NCI-H510A (cell line): ENCODE results near the gene UBE2G1.

ENCODE experiments used
- DNase-seq: peaks from one replicate; lab custom pipeline; 2025; lab: John Stamatoyannopoulos, UW

The UBE2G1 gene

DNA sequence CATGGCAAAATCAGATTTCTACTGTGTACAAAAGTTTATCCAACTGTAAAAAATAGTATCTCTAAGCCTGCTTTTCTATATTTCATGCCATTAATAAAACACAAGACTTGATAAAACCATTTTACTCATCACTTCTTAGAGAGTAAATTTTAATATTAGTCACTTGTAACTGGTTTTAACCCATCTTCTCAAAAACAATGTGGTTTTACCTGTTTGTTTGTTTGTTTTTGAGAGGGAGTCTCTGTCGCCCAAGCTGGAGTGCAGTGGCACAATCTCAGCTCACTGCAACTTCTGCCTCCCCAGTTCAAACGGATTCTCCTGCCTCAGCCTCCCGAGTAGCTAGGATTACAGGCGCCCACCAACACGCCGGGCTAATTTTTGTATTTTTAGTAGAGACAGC is 32.1 kb downstream of the UBE2G1 start:
- no peak for DNase-seq

DNA sequence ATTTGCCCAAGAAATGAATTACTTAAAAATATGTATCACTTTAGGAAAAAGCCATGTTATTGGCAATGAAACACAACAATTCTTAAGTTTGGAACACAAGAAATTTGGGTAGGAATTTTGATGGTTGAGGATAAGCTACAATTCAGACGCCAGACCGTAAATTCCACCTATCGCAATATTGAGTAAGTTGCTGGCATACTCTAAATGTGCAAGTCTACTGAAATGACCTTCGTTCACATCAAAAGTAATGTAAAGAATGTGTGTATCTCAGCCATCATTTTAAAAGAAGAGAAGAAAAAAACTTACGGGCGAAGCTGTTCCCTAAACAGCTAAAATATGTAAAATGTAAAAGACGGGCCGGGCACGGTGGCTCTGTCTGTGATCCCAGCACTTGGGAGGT is 33.4 kb downstream of the UBE2G1 start:
- DNase-seq, result no peak

DNA sequence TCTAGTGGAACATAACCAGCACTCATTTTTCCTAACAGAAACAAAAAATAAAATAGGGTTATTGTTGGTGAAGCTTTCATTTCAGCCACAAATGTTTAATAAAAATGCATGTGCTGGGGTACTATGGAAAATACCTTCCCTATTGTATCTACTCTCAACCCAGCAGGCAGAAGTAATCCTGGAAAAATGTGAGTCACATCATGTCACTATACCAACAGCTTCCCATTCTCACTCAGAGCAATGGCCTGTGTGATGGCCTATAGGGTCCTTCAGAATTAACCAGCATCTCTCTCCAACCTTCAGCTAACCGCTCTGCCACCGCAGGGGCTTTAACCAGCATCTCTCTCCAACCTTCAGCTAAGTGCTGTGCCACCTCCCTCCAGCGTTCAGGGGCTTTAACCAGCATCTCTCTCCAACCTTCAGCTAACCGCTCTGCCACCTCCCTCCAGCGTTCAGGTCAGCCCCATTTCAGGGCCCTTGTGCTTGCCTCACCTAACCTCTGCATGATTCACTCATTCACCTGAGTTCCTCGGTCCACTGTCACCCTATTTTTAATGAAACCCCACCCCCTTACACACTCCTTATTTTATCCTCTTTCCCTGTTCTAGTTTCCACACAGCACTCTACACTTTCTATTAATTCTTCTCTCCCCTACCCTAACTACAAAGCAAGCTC is 34.0 kb downstream of the UBE2G1 start:
- DNase-seq, result no peak

GRCh38 chr17:4331614-4332013 is 34.9 kb downstream of the UBE2G1 start:
- DNase-seq, result no peak

- no peak for DNase-seq
These were observed 36.6 kb downstream of the UBE2G1 start for GRCh38 chr17:4329838-4330237.

DNA sequence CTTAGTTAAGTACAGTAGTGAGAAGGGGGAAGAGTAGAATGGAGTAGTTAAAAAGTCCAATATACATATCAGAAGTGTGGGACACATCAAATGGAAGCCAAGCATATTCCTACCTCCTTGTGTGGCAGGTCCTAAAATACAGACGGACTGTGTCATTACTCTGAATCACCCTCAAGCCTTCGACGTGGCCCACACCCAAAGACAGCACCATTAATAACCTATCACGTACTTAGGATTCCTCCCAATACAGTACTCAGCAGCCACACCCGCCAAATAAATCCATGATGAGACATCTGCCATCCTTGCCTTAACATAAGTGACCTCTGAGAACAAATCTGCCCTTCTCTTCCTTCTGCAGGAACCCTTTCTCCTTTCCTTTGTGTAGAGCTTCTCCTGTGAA is 38.9 kb downstream of the UBE2G1 start:
- DNase-seq, result no peak

GRCh38 chr17:4326608-4327007 is 39.9 kb downstream of the UBE2G1 start:
- DNase-seq, result no peak

- DNase-seq, result no peak
These were observed 40.4 kb downstream of the UBE2G1 start for GRCh38 chr17:4326112-4326511.

DNA sequence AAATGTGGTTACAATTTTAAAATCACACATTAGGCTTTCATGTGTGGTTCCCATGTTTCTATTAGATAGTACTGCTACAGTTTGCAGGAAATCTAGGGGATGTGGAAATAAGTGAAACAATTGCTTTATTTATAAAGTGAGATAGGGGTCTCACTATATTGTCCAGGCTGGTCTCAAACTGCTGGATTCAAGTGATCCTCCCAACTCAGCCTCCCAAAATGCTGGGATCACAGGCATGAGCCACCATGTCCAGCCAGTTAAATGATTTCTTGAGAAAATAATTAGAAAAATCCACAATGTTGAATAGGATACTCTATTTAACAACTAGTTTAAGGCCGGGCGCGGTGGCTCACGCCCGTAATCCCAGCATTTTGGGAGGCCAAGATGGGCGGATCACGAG is 42.0 kb downstream of the UBE2G1 start:
- DNase-seq, result no peak

- no peak for DNase-seq
These were observed 47.3 kb downstream of the UBE2G1 start for GRCh38 chr17:4319221-4319620.

- no peak for DNase-seq
These were observed 47.9 kb downstream of the UBE2G1 start for GRCh38 chr17:4318596-4318995.

GRCh38 chr17:4318186-4318585 is 48.3 kb downstream of the UBE2G1 start:
- DNase-seq, result no peak

DNA sequence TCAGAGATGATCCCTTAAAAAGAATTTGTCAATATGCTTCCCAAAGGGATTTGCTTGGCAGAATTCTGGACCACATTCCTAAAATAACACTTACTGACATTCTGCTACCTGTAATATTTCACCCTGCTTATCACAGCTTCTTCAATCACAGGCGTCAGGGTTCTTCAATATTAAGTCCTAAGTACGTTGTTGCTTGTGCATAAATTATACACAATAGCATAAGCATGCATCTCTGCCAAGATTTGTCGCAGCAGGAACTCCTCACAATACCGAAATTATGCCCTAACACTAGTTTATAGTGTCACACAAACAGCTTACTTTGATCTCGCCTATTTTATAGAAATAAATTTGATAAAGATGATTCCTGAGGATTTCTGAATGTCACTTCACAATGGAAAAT is 48.9 kb downstream of the UBE2G1 start:
- DNase-seq, result no peak

DNA sequence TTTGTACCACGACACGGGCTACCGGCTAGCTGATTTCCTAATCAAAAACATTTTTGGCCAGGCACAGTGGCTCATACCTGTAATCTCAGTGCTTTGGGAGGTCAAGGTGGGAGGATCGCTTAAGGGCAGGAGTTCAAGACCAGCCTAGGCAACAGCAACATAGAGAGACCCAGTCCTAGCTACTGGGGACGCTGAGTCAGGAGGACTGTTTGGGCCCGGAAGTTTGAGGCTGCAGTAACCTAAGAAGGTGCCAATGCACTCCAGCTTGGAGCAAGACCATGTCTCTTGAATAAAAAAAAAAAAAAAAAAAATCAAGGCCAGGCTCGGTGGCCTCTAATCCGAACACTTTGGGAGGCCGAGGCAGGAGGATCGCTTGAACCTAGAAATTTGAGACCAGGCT is 49.8 kb downstream of the UBE2G1 start:
- DNase-seq, result no peak

- no peak for DNase-seq
These were observed 51.9 kb downstream of the UBE2G1 start for GRCh38 chr17:4314618-4315017.

DNA sequence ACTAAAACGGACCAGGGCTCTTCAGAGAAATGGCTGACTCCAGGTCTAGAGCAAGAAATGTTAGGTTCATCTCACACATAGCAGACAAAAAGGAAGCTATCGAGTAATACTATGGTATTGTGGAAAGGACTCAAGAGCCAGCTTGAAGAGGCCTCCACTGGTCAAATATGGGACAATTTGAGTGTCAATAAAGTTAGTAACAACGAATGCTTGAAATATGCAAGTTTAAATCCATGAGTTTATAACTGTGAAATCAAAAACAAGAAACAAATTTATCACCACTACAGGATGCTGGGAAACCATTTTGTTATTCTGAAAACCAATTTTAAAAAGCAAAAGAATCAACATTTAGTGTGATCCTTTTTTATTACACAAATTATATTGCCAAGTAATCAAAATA is 52.3 kb downstream of the UBE2G1 start:
- no peak for DNase-seq

- DNase-seq, result no peak
These were observed 53.0 kb downstream of the UBE2G1 start for GRCh38 chr17:4313221-4314114.

DNA sequence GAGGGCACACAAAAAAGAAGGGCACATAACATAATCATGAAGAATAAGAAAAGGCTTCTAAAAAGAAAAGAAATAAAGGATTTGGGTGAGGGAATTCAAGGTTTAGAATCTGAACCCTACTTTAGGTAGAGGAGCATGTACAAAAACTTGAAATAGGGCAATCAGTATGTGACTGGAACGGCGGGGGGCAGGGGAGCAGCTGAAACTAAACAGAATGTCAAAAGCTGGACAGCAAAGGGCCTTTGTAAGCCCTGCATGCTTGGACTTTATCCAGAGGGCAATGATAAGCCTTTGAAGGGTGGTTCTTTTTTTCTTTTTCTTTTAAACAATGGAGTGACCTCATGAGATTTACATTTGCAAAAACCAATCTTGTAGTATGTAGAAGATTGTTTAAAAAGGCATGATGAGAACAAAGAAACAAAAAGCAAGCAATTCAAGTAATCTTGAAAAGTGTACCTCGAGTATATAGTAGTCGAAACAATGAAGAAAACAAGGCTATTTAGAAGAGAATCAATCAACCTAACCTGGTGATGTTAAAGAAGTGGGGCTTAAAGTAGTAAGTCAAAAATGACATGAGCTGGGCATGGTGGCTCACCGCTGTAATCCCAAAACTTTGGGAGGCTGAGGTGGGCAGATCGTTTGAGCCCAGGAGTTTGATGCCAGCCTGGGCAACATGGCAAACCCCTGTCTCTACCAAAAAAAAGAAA is 56.0 kb downstream of the UBE2G1 start:
- DNase-seq, result no peak

DNA sequence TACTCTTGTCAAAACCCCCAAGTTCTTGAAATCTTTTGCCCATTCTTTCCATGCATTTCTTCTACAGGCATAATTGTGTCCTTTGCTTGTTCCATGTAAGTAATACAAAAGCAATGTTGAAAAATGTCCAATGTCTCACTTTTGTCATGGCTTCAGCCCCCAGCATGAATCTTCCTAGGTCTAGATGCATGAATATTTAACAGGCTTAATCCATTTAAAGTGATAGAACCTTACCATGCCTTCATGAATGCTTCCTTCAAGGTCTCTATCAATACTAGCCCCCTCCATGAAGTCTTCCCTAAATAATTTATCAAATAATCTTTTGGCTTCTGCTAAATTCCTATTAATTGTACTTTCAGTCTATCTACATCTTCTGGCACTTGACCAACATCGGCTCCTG is 56.6 kb downstream of the UBE2G1 start:
- DNase-seq, result no peak

GRCh38 chr17:4307179-4307930 is 59.1 kb downstream of the UBE2G1 start:
- DNase-seq, result no peak

- DNase-seq, result no peak
These were observed 61.3 kb downstream of the UBE2G1 start for GRCh38 chr17:4305224-4305623.

- no peak for DNase-seq
These were observed 62.0 kb downstream of the UBE2G1 start for GRCh38 chr17:4304417-4305027.
